IMR-90 (cell line): ENCODE results near the gene PRKN. TPM values are rescaled to one million over a fixed set of nuclear protein-coding genes. Genes with fewer than 3 reads are reported as not detected.

Experiments
- ATAC-seq: fragments of 200-7000 bp; cut with Tn5 transposase; 2 replicates; pipeline ENCODE4 v1.9.1; 2020; ENCODE audit warnings: low read depth, mild to moderate bottlenecking, moderate library complexity
- BruUV-seq: library from RNA; stranded (reverse); fragments of 400-500 nt; replicated peaks from 2 replicates; lab custom pipeline; 2021; lab: Mats Ljungman, UMichigan
- CTCF ChIA-PET: fragments of 300-600 bp; formaldehyde crosslinking; extraction: SDS; loops from one replicate; lab custom pipeline; 2021; ENCODE audit warnings: antibody characterized with exemption; lab: Yijun Ruan, JAX
- POLR2A ChIA-PET: fragments of 300-600 bp; sonication (Branson Sonifier 250); formaldehyde crosslinking; loops from one replicate; lab custom pipeline; 2022; ENCODE audit warnings: antibody characterized with exemption; ENCODE audit not compliant: unreplicated experiment; lab: Charles Lee
- DNase-seq: peaks from one replicate; pipeline ENCODE4 v3.0.0; 2013
- H2AFZ ChIP-seq: replicated peaks from 2 replicates; pipeline ENCODE3; 2013; ENCODE audit warnings: low read length, mild to moderate bottlenecking; ENCODE audit not compliant: poor library complexity
- H2AK5ac ChIP-seq: 2 replicates; pipeline ENCODE4 v1.6.1; 2013; ENCODE audit warnings: low read depth, low read length, inconsistent platforms
- H2AK9ac ChIP-seq: replicated peaks from 2 replicates; pipeline ENCODE3; 2013; ENCODE audit warnings: mild to moderate bottlenecking, low read depth, low read length, moderate library complexity; ENCODE audit not compliant: poor library complexity
- H2BK120ac ChIP-seq: 2 replicates; pipeline ENCODE4 v1.6.1; 2013; ENCODE audit warnings: low read depth, low read length, inconsistent platforms
- H2BK15ac ChIP-seq: 3 replicates; pipeline ENCODE4 v1.6.1; 2013; ENCODE audit warnings: low read depth, low read length, inconsistent platforms
- H2BK20ac ChIP-seq: 2 replicates; pipeline ENCODE4 v1.6.1; 2013; ENCODE audit warnings: low read depth, mild to moderate bottlenecking, inconsistent platforms, low read length, moderate library complexity
- H2BK5ac ChIP-seq: 2 replicates; pipeline ENCODE4 v1.6.1; 2013; ENCODE audit warnings: mild to moderate bottlenecking, low read depth, low read length, inconsistent platforms; ENCODE audit not compliant: poor library complexity, severe bottlenecking
- H3K14ac ChIP-seq: replicated peaks from 2 replicates; pipeline ENCODE4 v1.6.1; 2013; ENCODE audit warnings: low read depth, low read length, inconsistent platforms
- H3K18ac ChIP-seq: 2 replicates; pipeline ENCODE4 v1.6.1; 2013; ENCODE audit warnings: low read depth, low read length, control low read depth
- H3K23ac ChIP-seq: 2 replicates; pipeline ENCODE4 v1.6.1; 2013; ENCODE audit warnings: low read depth, low read length, inconsistent platforms
- H3K27ac ChIP-seq: 2 replicates; pipeline ENCODE4 v1.5.1; 2013; ENCODE audit warnings: mild to moderate bottlenecking, control low read depth, low read length; ENCODE audit not compliant: insufficient read depth
- H3K27me3 ChIP-seq: 2 replicates; pipeline ENCODE4 v1.6.1; 2013; ENCODE audit warnings: low read length; ENCODE audit not compliant: control insufficient read depth, insufficient read depth
- H3K36me3 ChIP-seq: 2 replicates; pipeline ENCODE4 v1.6.1; 2013; ENCODE audit warnings: low read length, mixed read lengths; ENCODE audit not compliant: control insufficient read depth, insufficient read depth
- H3K4ac ChIP-seq: 2 replicates; pipeline ENCODE4 v1.6.1; 2013; ENCODE audit warnings: low read depth, low read length, inconsistent platforms
- H3K4me1 ChIP-seq: 2 replicates; pipeline ENCODE4 v1.6.1; 2013; ENCODE audit warnings: low read length, mixed read lengths; ENCODE audit not compliant: control insufficient read depth, insufficient read depth
- H3K4me2 ChIP-seq: 2 replicates; pipeline ENCODE4 v1.6.1; 2013; ENCODE audit warnings: low read depth, mild to moderate bottlenecking, control low read depth, low read length, moderate library complexity
- H3K4me3 ChIP-seq: 2 replicates; pipeline ENCODE4 v1.5.1; 2013; ENCODE audit warnings: low read depth, mild to moderate bottlenecking, control low read depth, low read length, moderate library complexity; ENCODE audit not compliant: insufficient read depth
- H3K56ac ChIP-seq: 2 replicates; pipeline ENCODE4 v1.6.1; 2013; ENCODE audit warnings: low read length, inconsistent platforms; ENCODE audit not compliant: insufficient read depth; ENCODE audit errors: extremely low read depth
- H3K79me1 ChIP-seq, 2 experiments: 2 replicates each; pipeline ENCODE4 v1.6.1; 2013; ENCODE audit warnings: low read length in 2 of 2, inconsistent platforms in 1 of 2, low read depth in 1 of 2
- H3K9ac ChIP-seq: 2 replicates; pipeline ENCODE4 v1.6.1; 2013; ENCODE audit warnings: low read depth, low read length, control low read depth
- H3K9me1 ChIP-seq: 2 replicates; pipeline ENCODE4 v1.6.1; 2013; ENCODE audit warnings: low read length, inconsistent platforms; ENCODE audit not compliant: insufficient read depth
- H3K9me3 ChIP-seq: 2 replicates; pipeline ENCODE4 v1.6.1; 2013; ENCODE audit warnings: low read length; ENCODE audit not compliant: control insufficient read depth, insufficient read depth
- H4K20me1 ChIP-seq: 2 replicates; pipeline ENCODE4 v1.6.1; 2013; ENCODE audit warnings: low read length, inconsistent platforms; ENCODE audit not compliant: insufficient read depth
- H4K5ac ChIP-seq: 2 replicates; pipeline ENCODE4 v1.6.1; 2013; ENCODE audit warnings: mild to moderate bottlenecking, low read depth, low read length, control low read depth
- H4K8ac ChIP-seq, 2 experiments: 2 replicates each; pipeline ENCODE4 v1.6.1; 2013; ENCODE audit warnings: low read depth in 2 of 2, low read length in 2 of 2, control low read depth in 1 of 2, inconsistent platforms in 1 of 2
- H4K91ac ChIP-seq: 2 replicates; pipeline ENCODE4 v1.6.1; 2013; ENCODE audit warnings: low read depth, low read length, inconsistent platforms; ENCODE audit not compliant: insufficient read depth
- BHLHE40 ChIP-seq: fragments of 150-350 bp; IDR thresholded peaks from 2 replicates; pipeline ENCODE4 v1.6.1; 2016; ENCODE audit warnings: mild to moderate bottlenecking, low read depth, low read length
- CEBPB ChIP-seq: IDR thresholded peaks from 2 replicates; pipeline ENCODE4 v1.6.1; 2012; ENCODE audit warnings: low read depth, low read length, improper control_type of control experiment
- CHD1 ChIP-seq: IDR thresholded peaks from 2 replicates; pipeline ENCODE4 v1.6.1; 2012; ENCODE audit warnings: low read depth, low read length, improper control_type of control experiment
- FOS ChIP-seq: fragments of 150-350 bp; IDR thresholded peaks from 2 replicates; pipeline ENCODE4 v1.6.1; 2016; ENCODE audit warnings: low read depth, low read length
- MAFK ChIP-seq: IDR thresholded peaks from 2 replicates; pipeline ENCODE4 v1.6.1; 2012; ENCODE audit warnings: low read depth, low read length, improper control_type of control experiment
- MAZ ChIP-seq: IDR thresholded peaks from 2 replicates; pipeline ENCODE4 v1.6.1; 2012; ENCODE audit warnings: low read depth, mild to moderate bottlenecking, low read length, improper control_type of control experiment, moderate library complexity, borderline replicate concordance
- MXI1 ChIP-seq: IDR thresholded peaks from 2 replicates; pipeline ENCODE4 v1.6.1; 2012; ENCODE audit warnings: low read depth, mild to moderate bottlenecking, low read length, moderate library complexity, borderline replicate concordance
- NFE2L2 ChIP-seq: fragments of 150-350 bp; IDR thresholded peaks from 2 replicates; pipeline ENCODE4 v1.6.1; 2016; ENCODE audit warnings: low read depth, mild to moderate bottlenecking, low read length
- POLR2A ChIP-seq: IDR thresholded peaks from 2 replicates; pipeline ENCODE4 v1.6.1; 2012; ENCODE audit warnings: mild to moderate bottlenecking, low read depth, low read length
- RAD21 ChIP-seq: IDR thresholded peaks from 2 replicates; pipeline ENCODE4 v1.6.1; 2012; ENCODE audit warnings: low read length, improper control_type of control experiment
- RCOR1 ChIP-seq: IDR thresholded peaks from 2 replicates; pipeline ENCODE4 v1.6.1; 2012; ENCODE audit warnings: mild to moderate bottlenecking, low read length, improper control_type of control experiment; ENCODE audit not compliant: insufficient replicate concordance
- RFX5 ChIP-seq: IDR thresholded peaks from 2 replicates; pipeline ENCODE4 v1.8.0; 2012; ENCODE audit warnings: low read depth, mild to moderate bottlenecking, low read length, moderate library complexity
- SMC3 ChIP-seq: fragments of 150-350 bp; IDR thresholded peaks from 2 replicates; pipeline ENCODE4 v1.6.1; 2016; ENCODE audit warnings: low read depth, mild to moderate bottlenecking, antibody characterized with exemption, low read length, moderate library complexity
- whole genome bisulfite sequencing, 2 experiments: methylation state at CpG; one replicate each; pipeline versions ENCODE4 v1.1.5 to v1.1.7; 2013; ENCODE audit warnings: missing lambda C conversion rate in 2 of 2; ENCODE audit not compliant: insufficient read length in 1 of 2; ENCODE audit errors: extremely low coverage in 2 of 2; 5-methylcytosine and 5-hydroxymethylcytosine counted together
- dilution Hi-C: fragments of 300-500 bp; cut with HindIII; formaldehyde crosslinking; loops from one replicate; pipeline ENCODE4 v1.14.3; 2018; ENCODE audit warnings: low sequenced_read_pairs; ENCODE audit not compliant: unreplicated experiment
- in situ Hi-C: fragments of 300-500 bp; cut with MboI; formaldehyde crosslinking; loops from 3 replicates; pipeline ENCODE4 v1.14.3; 2019; ENCODE audit warnings: low sequenced_read_pairs, inconsistent platforms, mixed read lengths
- intact Hi-C: fragments of 100-400 bp; cut with micrococcal nuclease; formaldehyde crosslinking; loops from 2 replicates; pipeline ENCODE4 v1.10.0; 2022
- polyA plus RNA-seq, 3 experiments: library from polyadenylated mRNA; depleted of rRNA; stranded (reverse); fragments of >200 nt; gene quantifications; 2 replicates each; pipeline ENCODE4 v1.2.3, GENCODE V29; 2012; ENCODE audit warnings: low replicate concordance in 1 of 3
- total RNA-seq: library from RNA; depleted of rRNA; stranded (reverse); fragments of >200 nt; gene quantifications from 2 replicates; pipeline ENCODE4 v1.2.3, GENCODE V29; 2012
- TF ChIP-seq, protein P1 (sequence below): fragments of 150-350 bp; IDR thresholded peaks from 2 replicates; pipeline ENCODE4 v1.6.1; 2016; ENCODE audit warnings: low read depth, mild to moderate bottlenecking, low read length, moderate library complexity, borderline replicate concordance
- TF ChIP-seq, protein P2 (sequence below): conservative IDR thresholded peaks from 2 replicates; pipeline ENCODE4 v1.5.1; 2012; ENCODE audit warnings: mild to moderate bottlenecking, low read depth, low read length, improper control_type of control experiment
- TF ChIP-seq, protein P3 (sequence below): fragments of 150-350 bp; IDR thresholded peaks from 2 replicates; pipeline ENCODE4 v1.6.1; 2017; ENCODE audit warnings: mild to moderate bottlenecking, antibody characterized with exemption, low read length, low read depth

Gene PRKN
- total and polyA plus RNA-seq, 2 of the 4 experiments (the other 2 are of a cell fraction) = 0.15 to 0.18 TPM

DNA sequence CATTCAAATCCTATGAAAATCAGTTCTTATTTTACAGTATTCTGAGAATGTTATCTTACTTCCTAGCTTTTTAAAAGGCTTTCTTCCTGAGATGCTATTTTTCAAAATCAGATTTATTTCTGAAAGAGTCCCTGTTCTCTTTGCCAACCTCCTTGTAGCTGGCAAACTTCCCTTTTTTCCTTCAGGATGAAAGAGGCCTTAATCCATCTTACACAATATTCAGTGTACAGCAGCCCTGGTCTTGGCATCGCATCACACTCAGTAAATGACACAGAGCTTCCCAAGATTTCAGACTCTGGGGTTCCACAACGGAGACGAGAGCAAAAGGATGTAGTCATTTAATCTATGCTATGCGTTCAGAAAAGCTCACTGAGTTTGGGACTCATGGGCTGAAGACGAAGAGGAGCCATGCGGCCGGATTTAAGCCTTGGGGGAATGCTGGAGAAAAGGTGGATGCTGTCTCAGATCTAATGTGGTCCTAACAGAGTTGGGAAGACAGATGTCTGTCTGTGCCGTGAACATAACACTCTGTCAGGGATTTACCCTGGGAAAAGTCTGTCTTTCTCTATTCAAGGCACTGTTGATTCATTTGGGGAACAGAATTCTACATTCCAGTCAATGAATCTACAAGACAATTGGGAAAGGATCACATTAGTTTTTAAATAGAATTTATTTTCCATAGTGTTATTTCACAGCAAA, 837.3 kb downstream of the PRKN start:
- ATAC-seq (no peak), DNase-seq (no peak)
- Histone ChIP-seq H3K23ac (no peak overlapping the region), H2BK5ac (no peak overlapping the region), H3K27ac (no peak overlapping the region), H2BK15ac (no peak overlapping the region), H3K9me3 (peaks cover 15% of the 10 kb centered on the region), H3K9ac (no peak overlapping the region), H3K4me1 (no peaks in the 10 kb centered on the region), H3K56ac (no peak overlapping the region), H3K18ac (no peak overlapping the region), H3K9me1 (no peaks in the 10 kb centered on the region), H3K4me2 (no peak overlapping the region), H2BK120ac (no peak overlapping the region), H3K36me3 (no peaks in the 10 kb centered on the region), H2BK20ac (no peak overlapping the region), H3K4me3 (no peak overlapping the region), H4K91ac (no peak overlapping the region), H2AK9ac (no peak overlapping the region), H2AFZ (no peak overlapping the region), H3K14ac (no peak overlapping the region), H3K27me3 (no peaks in the 10 kb centered on the region), H3K79me1 (no peaks in the 10 kb centered on the region), H4K5ac (no peak overlapping the region), H3K4ac (no peak overlapping the region), H2AK5ac (no peak overlapping the region), H4K8ac (no peak overlapping the region), H4K20me1 (no peaks in the 10 kb centered on the region)
- POLR2A ChIA-PET = no interaction called here
- dilution Hi-C loops (no loop called here), in situ Hi-C loops (no loop called here), intact Hi-C loops (no loop called here)
- CTCF ChIA-PET = no interaction called here
- WGBS, 2 experiments = 40% methylated on average over 1 of the region's 8 CpGs; no CpG with 5 or more reads in 1 of the 2 experiments
- BruUV-seq = no TSS peak
- TF ChIP-seq MXI1 (no peak), MAZ (no peak), POLR2A (no peak), CEBPB (no peak), CHD1 (no peak), MAFK (no peak), RAD21 (no peak), FOS (no peak), NFE2L2 (no peak), SMC3 (no peak), BHLHE40 (no peak), RFX5 (no peak), RCOR1 (no peak)
- TF ChIP-seq, protein P1, sequence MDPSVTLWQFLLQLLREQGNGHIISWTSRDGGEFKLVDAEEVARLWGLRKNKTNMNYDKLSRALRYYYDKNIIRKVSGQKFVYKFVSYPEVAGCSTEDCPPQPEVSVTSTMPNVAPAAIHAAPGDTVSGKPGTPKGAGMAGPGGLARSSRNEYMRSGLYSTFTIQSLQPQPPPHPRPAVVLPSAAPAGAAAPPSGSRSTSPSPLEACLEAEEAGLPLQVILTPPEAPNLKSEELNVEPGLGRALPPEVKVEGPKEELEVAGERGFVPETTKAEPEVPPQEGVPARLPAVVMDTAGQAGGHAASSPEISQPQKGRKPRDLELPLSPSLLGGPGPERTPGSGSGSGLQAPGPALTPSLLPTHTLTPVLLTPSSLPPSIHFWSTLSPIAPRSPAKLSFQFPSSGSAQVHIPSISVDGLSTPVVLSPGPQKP = no peak
- TF ChIP-seq, protein P2, sequence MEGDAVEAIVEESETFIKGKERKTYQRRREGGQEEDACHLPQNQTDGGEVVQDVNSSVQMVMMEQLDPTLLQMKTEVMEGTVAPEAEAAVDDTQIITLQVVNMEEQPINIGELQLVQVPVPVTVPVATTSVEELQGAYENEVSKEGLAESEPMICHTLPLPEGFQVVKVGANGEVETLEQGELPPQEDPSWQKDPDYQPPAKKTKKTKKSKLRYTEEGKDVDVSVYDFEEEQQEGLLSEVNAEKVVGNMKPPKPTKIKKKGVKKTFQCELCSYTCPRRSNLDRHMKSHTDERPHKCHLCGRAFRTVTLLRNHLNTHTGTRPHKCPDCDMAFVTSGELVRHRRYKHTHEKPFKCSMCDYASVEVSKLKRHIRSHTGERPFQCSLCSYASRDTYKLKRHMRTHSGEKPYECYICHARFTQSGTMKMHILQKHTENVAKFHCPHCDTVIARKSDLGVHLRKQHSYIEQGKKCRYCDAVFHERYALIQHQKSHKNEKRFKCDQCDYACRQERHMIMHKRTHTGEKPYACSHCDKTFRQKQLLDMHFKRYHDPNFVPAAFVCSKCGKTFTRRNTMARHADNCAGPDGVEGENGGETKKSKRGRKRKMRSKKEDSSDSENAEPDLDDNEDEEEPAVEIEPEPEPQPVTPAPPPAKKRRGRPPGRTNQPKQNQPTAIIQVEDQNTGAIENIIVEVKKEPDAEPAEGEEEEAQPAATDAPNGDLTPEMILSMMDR = no peak
- TF ChIP-seq, protein P3, sequence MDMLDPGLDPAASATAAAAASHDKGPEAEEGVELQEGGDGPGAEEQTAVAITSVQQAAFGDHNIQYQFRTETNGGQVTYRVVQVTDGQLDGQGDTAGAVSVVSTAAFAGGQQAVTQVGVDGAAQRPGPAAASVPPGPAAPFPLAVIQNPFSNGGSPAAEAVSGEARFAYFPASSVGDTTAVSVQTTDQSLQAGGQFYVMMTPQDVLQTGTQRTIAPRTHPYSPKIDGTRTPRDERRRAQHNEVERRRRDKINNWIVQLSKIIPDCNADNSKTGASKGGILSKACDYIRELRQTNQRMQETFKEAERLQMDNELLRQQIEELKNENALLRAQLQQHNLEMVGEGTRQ = no peak
